ENCODE results near the gene INTS11.

Gene INTS11

DNA sequence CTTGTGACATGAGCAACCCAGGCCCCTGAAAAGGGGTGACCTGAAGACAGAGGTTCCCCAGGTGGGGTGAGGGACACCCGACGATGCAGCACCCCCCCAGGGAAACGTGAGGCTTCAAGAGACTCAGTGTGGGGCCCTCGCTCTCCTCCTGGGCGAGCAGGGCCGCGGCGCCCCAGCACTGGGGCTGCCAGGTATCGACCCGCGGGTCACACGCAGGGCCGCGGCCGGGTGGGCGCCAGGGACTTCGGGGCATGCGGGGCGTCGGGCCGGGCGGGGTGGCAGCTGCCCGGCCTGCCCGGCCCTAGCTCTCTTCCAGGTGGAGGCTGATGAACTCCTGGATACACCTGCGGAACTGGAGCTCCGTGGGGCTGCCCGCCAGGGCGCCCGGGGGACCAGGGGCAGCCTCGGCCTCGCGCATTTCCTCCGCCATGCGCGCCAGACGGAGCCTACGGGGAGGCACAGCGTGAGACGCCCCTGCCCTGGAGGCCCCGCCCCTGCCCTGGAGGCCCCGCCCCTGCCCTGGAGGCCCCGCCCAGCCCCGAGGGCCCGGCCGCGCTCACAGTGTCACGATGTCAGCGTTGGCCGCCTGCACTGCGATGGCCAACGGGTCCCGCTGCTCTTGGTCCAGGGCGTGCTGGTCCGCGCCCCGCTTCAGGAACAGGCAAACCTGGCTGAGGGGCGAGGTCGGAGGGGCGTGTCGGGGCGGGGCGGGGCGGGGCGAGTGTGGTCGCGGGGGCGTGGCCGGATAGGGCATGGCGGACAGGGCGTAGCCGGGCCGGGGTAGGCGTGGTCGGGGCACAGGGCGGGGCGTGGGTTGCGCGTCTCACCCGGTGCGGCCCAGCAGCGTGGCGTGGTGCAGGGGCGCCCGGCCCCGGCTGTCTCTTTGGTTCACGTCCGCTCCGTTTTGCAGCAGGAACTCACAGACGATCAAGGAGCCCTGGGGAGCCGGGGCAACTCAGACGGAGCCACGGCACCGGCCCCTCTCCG lies 30.9 kb downstream of the INTS11 start:
- Histone ChIP-seq H3K27me3 (ENCODE audit: control insufficient read depth, insufficient read depth, low read length) (no peaks in the 10 kb centered on the region), H3K4me3 (ENCODE audit: low read length) (no peak overlapping the region), H3K36me3 (ENCODE audit: control insufficient read depth, insufficient read depth, low read length) (no peaks in the 10 kb centered on the region), H3K27ac (ENCODE audit: low read depth, low read length) (no peak overlapping the region), H3K9ac (ENCODE audit: low read length) (no peak overlapping the region), H3K4me1 (ENCODE audit: control insufficient read depth, insufficient read depth, low read length) (no peaks in the 10 kb centered on the region)

DNA sequence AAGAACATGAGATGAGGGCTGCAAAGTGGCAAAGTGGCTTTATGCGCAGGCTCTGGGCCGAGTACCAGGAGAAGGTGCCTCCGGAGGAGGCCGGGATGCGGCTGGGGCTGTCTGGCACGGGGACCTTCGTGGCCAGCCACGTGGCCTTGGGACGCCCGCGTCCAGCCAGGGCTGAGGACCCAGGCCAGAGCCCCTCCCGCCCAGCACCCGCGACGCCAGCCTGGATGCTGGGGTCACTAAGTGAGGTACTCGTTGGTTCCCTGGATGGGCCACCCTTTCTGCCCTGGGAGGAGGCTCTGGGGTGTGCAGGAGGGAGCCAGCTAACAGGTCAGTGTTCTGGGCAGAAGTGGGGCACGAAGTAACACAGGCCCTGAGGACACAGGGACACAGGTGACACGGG lies 31.6 kb downstream of the INTS11 start:
- Histone ChIP-seq H3K36me3 (ENCODE audit: control insufficient read depth, insufficient read depth, low read length) (no peaks in the 10 kb centered on the region), H3K4me1 (ENCODE audit: control insufficient read depth, insufficient read depth, low read length) (no peaks in the 10 kb centered on the region), H3K27ac (ENCODE audit: low read depth, low read length) (no peak overlapping the region)

DNA sequence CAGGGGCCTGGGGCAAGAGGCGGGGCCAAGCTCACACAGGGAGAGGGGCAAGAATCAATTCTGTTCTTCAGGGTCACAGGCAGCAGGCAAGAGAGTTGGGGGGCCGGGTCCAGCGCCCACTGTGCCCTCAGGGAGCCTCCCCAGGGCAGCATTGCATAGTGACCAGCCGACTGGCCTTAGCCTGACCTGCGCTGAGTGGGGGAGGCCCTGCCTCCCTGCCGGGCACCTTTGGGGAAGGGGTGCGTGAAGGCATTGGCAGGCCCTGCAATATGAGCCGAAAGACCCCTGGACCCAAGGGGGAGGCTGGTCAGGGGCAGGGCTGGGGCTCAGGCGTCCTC lies 32.0 kb downstream of the INTS11 start:
- Histone ChIP-seq H3K4me3 (ENCODE audit: low read length) (no peak overlapping the region), H3K36me3 (ENCODE audit: control insufficient read depth, insufficient read depth, low read length) (no peaks in the 10 kb centered on the region), H3K27ac (ENCODE audit: low read depth, low read length) (no peak overlapping the region), H3K9ac (ENCODE audit: low read length) (no peak overlapping the region), H3K4me1 (ENCODE audit: control insufficient read depth, insufficient read depth, low read length) (no peaks in the 10 kb centered on the region), H3K27me3 (ENCODE audit: control insufficient read depth, insufficient read depth, low read length) (no peaks in the 10 kb centered on the region)

More for the DNA sequence above, 31.6 kb downstream of the INTS11 start:
- no peak overlapping the region for H3K9ac ChIP-seq (ENCODE audit: low read length)
- H3K27me3 ChIP-seq (ENCODE audit: control insufficient read depth, insufficient read depth, low read length): no peaks in the 10 kb centered on the region
- no peak overlapping the region for H3K4me3 ChIP-seq (ENCODE audit: low read length)

DNA sequence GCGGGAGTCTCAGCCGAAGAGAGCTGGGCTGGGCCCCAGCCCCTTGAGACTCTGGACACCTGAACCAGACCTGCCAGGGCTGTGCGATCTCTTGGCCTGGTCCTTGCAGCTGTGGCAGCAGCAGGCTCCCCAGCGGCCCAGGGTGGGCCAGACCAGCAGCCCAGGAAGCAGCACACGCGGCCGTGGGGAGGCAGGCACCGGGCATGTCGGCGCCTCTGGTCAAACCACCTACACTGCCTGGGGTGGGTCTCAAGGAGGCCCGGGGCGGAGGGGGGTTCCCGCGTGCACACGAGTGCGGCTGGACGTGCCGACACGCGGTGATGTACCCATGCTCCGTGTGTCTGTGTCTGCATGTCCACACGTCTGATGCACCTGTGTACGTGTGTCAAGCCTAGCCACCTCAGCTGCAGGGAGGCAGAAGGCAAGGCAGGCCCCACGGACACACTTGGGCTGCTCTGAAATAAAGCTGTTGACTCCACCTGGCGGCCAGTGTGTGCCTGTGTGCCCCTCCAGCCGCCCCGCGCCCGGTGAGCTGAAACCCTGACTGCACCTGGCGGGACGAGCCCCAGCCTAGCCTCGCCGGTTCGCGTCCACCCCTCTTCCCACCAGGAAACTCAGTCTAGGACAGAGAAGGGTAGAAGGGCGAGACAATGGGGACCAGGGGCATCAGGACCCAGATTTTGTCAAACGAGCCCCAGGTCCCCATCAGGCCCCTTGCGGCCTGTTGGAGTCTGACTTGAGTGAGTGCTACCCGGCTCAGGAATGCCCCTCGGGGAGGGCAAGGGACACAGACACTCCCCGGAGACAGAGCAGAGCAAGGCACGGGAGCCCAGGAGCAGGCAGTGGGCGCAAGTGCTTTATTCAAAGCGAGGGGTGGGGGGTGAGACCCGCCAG lies 32.7 kb downstream of the INTS11 start:
- Histone ChIP-seq H3K9ac (ENCODE audit: low read length) (no peak overlapping the region), H3K27me3 (ENCODE audit: control insufficient read depth, insufficient read depth, low read length) (peaks cover 3% of the 10 kb centered on the region), H3K27ac (ENCODE audit: low read depth, low read length) (no peak overlapping the region), H3K36me3 (ENCODE audit: control insufficient read depth, insufficient read depth, low read length) (no peaks in the 10 kb centered on the region), H3K4me1 (ENCODE audit: control insufficient read depth, insufficient read depth, low read length) (no peaks in the 10 kb centered on the region), H3K4me3 (ENCODE audit: low read length) (no peak overlapping the region)

DNA sequence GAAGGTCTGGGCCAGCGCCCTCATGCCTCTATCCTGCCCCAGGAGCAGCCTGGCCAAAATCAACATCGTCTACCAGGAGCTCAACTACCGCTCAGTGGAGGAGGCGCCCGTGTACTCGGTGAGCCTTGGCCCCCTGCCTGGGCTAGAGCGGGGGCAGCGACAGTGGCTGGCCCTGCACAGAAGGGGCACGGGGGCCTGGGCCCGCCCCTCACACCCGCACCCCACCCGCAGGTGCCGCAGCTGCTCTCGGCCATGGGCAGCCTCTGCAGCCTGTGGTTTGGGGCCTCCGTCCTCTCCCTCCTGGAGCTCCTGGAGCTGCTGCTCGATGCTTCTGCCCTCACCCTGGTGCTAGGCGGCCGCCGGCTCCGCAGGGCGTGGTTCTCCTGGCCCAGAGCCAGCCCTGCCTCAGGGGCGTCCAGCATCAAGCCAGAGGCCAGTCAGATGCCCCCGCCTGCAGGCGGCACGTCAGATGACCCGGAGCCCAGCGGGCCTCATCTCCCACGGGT lies 33.4 kb downstream of the INTS11 start:
- H3K36me3 ChIP-seq (ENCODE audit: control insufficient read depth, insufficient read depth, low read length): no peaks in the 10 kb centered on the region
- no peaks in the 10 kb centered on the region for H3K4me1 ChIP-seq (ENCODE audit: control insufficient read depth, insufficient read depth, low read length)
- H3K27ac ChIP-seq (ENCODE audit: low read depth, low read length): no peak overlapping the region
- H3K4me3 ChIP-seq (ENCODE audit: low read length): no peak overlapping the region
- H3K9ac ChIP-seq (ENCODE audit: low read length): no peak overlapping the region
- H3K27me3 ChIP-seq (ENCODE audit: control insufficient read depth, insufficient read depth, low read length): peaks cover 3% of the 10 kb centered on the region

DNA sequence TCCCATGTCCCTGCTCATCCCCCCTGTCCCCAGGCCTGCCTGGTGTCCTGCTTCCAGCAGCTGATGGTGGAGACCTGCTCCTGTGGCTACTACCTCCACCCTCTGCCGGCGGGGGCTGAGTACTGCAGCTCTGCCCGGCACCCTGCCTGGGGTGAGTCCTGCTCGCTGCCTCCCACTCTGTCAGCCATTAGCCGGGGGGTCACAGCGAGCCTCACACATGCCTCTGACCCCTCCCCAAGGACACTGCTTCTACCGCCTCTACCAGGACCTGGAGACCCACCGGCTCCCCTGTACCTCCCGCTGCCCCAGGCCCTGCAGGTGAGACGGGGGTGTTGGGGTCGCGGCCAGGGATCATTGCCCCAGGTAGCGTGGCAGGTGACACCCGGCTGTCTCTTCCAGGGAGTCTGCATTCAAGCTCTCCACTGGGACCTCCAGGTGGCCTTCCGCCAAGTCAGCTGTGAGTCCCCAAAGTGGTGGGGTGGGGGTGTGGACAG lies 34.2 kb downstream of the INTS11 start:
- peaks cover 10% of the 10 kb centered on the region for H3K27me3 ChIP-seq (ENCODE audit: control insufficient read depth, insufficient read depth, low read length)
- no peak overlapping the region for H3K9ac ChIP-seq (ENCODE audit: low read length)
- no peak overlapping the region for H3K27ac ChIP-seq (ENCODE audit: low read depth, low read length)
- H3K4me1 ChIP-seq (ENCODE audit: control insufficient read depth, insufficient read depth, low read length): no peaks in the 10 kb centered on the region
- no peak overlapping the region for H3K4me3 ChIP-seq (ENCODE audit: low read length)
- no peaks in the 10 kb centered on the region for H3K36me3 ChIP-seq (ENCODE audit: control insufficient read depth, insufficient read depth, low read length)

DNA sequence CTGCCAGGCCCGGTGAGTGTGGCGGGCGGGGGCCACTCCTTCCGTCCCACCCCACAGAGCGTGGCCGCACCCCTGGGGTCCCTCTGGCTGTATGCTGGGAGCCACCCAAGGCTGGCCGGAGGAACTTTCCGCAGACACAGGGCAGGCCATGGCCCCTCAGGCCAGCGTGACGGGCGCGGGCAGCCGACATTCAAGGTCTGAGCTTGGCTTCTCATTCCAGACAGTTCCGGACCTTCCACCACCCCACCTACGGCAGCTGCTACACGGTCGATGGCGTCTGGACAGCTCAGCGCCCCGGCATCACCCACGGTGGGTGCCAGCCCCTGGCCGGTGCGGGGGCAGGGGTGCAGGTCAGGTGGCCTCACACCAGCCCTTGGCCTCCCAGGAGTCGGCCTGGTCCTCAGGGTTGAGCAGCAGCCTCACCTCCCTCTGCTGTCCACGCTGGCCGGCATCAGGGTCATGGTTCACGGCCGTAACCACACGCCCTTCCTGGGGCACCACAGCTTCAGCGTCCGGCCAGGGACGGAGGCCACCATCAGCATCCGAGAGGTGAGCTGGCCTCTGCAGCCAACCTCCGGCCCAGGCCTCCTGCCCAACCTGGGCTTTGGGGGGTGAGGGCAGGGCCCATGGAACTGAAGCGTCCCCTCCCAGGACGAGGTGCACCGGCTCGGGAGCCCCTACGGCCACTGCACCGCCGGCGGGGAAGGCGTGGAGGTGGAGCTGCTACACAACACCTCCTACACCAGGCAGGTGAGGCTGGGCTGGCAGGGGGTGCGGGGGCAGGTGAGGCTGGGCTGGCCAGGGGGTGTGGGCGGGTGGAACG lies 37.0 kb downstream of the INTS11 start:
- H3K27me3 ChIP-seq (ENCODE audit: control insufficient read depth, insufficient read depth, low read length): peaks cover 16% of the 10 kb centered on the region
- no peak overlapping the region for H3K9ac ChIP-seq (ENCODE audit: low read length)
- H3K4me1 ChIP-seq (ENCODE audit: control insufficient read depth, insufficient read depth, low read length): no peaks in the 10 kb centered on the region
- no peak overlapping the region for H3K4me3 ChIP-seq (ENCODE audit: low read length)
- H3K27ac ChIP-seq (ENCODE audit: low read depth, low read length): no peak overlapping the region
- no peaks in the 10 kb centered on the region for H3K36me3 ChIP-seq (ENCODE audit: control insufficient read depth, insufficient read depth, low read length)

DNA sequence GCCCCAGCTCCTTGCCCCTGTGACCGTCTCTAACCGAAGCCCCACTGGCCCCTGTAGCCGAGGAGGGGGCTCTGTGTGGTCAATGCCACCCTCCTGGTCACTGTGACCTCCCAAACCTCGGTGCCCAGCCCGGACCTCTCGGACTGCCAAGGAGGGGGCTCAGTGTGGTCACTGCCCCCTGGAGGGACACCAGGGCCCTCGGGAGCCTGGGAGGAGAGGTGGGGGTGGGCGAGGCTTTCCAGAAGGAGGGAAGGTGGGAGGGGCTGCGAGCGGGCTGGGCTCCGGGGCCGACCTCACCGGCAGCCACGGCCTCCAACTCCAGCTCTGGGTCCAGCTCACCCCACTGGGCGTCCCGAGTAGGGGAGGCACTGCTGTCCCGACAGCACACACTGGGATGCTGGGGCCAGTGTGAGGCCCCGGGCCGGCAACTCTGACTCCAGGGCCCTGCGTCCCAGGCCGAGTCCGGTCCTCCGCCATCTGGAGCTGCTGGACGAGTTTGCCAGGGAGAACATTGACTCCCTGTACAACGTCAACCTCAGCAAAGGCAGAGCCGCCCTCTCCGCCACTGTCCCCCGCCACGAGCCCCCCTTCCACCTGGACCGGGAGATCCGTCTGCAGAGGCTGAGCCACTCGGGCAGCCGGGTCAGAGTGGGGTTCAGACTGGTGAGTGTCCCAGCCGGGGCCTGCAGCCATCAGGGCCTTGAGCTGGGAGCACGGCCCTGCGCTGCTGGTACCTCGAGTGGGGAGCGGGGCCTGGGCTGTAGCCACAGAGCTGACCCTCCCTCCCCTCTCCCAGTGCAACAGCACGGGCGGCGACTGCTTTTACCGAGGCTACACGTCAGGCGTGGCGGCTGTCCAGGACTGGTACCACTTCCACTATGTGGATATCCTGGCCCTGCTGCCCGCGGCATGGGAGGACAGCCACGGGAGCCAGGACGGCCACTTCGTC lies 37.9 kb downstream of the INTS11 start:
- H3K27me3 ChIP-seq (ENCODE audit: control insufficient read depth, insufficient read depth, low read length): peaks cover 16% of the 10 kb centered on the region
- H3K4me3 ChIP-seq (ENCODE audit: low read length): no peak overlapping the region
- H3K4me1 ChIP-seq (ENCODE audit: control insufficient read depth, insufficient read depth, low read length): no peaks in the 10 kb centered on the region
- H3K27ac ChIP-seq (ENCODE audit: low read depth, low read length): no peak overlapping the region
- no peaks in the 10 kb centered on the region for H3K36me3 ChIP-seq (ENCODE audit: control insufficient read depth, insufficient read depth, low read length)
- no peak overlapping the region for H3K9ac ChIP-seq (ENCODE audit: low read length)

DNA sequence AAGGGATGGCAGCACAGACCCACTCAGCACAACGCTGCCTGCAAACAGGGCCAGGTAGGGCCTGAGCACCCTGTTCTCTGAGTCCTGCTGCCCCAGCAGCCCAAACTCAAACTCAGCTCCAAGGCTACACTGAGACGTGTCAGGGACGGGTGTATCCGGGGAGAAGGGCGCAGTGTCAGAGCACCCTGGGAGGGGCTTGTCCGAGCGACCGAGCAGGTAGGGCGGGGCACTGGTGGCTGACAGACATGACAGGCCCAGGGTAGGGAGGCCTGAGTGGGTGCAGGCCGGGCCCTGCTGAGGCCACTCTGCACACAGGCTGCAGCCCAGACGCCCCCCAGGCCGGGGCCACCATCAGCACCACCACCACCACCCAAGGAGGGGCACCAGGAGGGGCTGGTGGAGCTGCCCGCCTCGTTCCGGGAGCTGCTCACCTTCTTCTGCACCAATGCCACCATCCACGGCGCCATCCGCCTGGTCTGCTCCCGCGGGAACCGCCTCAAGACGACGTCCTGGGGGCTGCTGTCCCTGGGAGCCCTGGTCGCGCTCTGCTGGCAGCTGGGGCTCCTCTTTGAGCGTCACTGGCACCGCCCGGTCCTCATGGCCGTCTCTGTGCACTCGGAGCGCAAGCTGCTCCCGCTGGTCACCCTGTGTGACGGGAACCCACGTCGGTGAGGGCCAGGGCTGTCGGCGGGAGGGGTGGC lies 38.7 kb downstream of the INTS11 start:
- peaks cover 16% of the 10 kb centered on the region for H3K27me3 ChIP-seq (ENCODE audit: control insufficient read depth, insufficient read depth, low read length)
- no peak overlapping the region for H3K27ac ChIP-seq (ENCODE audit: low read depth, low read length)
- no peak overlapping the region for H3K4me3 ChIP-seq (ENCODE audit: low read length)
- H3K36me3 ChIP-seq (ENCODE audit: control insufficient read depth, insufficient read depth, low read length): no peaks in the 10 kb centered on the region
- no peak overlapping the region for H3K9ac ChIP-seq (ENCODE audit: low read length)
- H3K4me1 ChIP-seq (ENCODE audit: control insufficient read depth, insufficient read depth, low read length): no peaks in the 10 kb centered on the region

DNA sequence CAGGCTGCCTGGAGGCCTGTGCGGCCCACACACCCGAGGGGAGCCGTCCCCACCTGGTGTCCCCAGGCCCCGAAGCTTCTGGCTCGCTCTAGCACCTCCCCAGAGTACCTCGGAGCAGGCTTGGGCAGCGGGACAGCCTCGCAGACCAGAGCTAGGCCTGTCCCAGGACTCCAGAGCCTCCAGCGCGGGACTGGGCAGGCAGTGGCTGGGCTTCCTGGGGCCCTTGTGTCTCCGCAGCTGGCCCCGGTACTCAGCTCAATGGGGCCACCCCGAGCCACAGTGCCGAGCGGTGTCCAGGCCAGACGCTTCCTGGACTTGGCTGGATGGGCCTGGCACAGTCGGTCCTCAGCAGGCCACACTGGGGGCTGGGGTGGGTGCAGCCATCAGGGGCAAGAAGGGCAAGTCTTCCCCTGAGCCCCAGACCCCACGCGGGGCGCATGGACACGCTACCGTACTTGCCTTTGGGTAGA lies 39.3 kb downstream of the INTS11 start:
- no peaks in the 10 kb centered on the region for H3K4me1 ChIP-seq (ENCODE audit: control insufficient read depth, insufficient read depth, low read length)
- H3K9ac ChIP-seq (ENCODE audit: low read length): no peak overlapping the region
- peaks cover 16% of the 10 kb centered on the region for H3K27me3 ChIP-seq (ENCODE audit: control insufficient read depth, insufficient read depth, low read length)
- H3K4me3 ChIP-seq (ENCODE audit: low read length): no peak overlapping the region
- no peak overlapping the region for H3K27ac ChIP-seq (ENCODE audit: low read depth, low read length)
- no peaks in the 10 kb centered on the region for H3K36me3 ChIP-seq (ENCODE audit: control insufficient read depth, insufficient read depth, low read length)

Data from rectal smooth muscle tissue (tissue), 1 donor.